Measurements from ENCODE around the gene ICOSLG.

The ICOSLG gene

GRCh38 chr21:44273046-44273445, 32.3 kb upstream of the ICOSLG start:
- no peak for TF ChIP-seq POLR2AphosphoS5 (IDR thresholded peaks at IDR 0.05; ENCODE audit: low read depth)
- TF ChIP-seq SPI1 (IDR thresholded peaks at IDR 0.05; ENCODE audit: borderline replicate concordance, low read depth): no peak
- TF ChIP-seq, protein P1, sequence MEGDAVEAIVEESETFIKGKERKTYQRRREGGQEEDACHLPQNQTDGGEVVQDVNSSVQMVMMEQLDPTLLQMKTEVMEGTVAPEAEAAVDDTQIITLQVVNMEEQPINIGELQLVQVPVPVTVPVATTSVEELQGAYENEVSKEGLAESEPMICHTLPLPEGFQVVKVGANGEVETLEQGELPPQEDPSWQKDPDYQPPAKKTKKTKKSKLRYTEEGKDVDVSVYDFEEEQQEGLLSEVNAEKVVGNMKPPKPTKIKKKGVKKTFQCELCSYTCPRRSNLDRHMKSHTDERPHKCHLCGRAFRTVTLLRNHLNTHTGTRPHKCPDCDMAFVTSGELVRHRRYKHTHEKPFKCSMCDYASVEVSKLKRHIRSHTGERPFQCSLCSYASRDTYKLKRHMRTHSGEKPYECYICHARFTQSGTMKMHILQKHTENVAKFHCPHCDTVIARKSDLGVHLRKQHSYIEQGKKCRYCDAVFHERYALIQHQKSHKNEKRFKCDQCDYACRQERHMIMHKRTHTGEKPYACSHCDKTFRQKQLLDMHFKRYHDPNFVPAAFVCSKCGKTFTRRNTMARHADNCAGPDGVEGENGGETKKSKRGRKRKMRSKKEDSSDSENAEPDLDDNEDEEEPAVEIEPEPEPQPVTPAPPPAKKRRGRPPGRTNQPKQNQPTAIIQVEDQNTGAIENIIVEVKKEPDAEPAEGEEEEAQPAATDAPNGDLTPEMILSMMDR (IDR thresholded peaks at IDR 0.05; ENCODE audit: insufficient read depth, low read length): no peak
- no peak for TF ChIP-seq GABPA (IDR thresholded peaks at IDR 0.05; ENCODE audit: low read depth)
- TF ChIP-seq REST (IDR thresholded peaks at IDR 0.05; ENCODE audit: insufficient replicate concordance, low read depth): no peak
- H3K27ac ChIP-seq (replicated peaks): no peak overlapping the region
- H3K27me3 ChIP-seq (ENCODE audit: insufficient read depth, poor library complexity, severe bottlenecking): no peaks in the 10 kb centered on the region
- DNase-seq (ENCODE audit: low read depth in 1 of 2, low spot score in 1 of 2): no peak
- no peak overlapping the region for H3K4me3 ChIP-seq (replicated peaks; ENCODE audit: insufficient read depth, low read length)

DNA sequence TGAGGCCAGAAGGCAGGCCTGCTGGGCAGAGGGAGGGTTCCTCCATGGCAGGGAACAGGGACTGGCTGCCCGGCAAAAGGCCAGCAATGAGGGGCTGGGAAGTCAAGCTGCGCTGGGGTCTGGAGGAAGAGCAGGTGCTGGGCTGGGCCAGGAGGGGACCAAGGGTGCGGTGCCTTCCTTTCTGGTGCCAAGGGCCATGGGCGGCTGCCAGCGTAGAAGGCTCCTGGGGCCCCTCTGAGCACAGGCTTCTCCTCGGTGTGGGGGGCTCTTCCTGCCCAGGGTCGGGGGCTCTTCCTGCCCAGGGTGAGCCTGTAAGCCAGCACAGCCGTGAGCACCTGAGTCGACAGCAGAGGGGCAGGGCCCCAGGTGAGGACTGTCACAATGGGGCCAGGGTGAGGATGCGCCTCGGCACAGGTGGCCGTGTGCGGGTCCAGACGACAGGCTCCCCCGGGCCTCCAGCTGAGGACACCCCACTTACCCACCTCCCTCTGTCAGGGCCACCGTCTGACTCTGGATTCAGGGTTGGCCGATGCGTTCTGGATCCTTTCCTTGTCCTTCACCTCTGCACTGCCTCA, 31.6 kb upstream of the ICOSLG start:
- Histone ChIP-seq H3K27ac (replicated peaks) (no peak overlapping the region), H3K27me3 (ENCODE audit: insufficient read depth, poor library complexity, severe bottlenecking) (no peaks in the 10 kb centered on the region), H3K4me3 (replicated peaks; ENCODE audit: insufficient read depth, low read length) (no peak overlapping the region)
- no peak for DNase-seq (ENCODE audit: low read depth in 1 of 2, low spot score in 1 of 2)
- TF ChIP-seq REST (IDR thresholded peaks at IDR 0.05; ENCODE audit: insufficient replicate concordance, low read depth): no peak
- TF ChIP-seq, protein P1 (IDR thresholded peaks at IDR 0.05; ENCODE audit: insufficient read depth, low read length): no peak
- no peak for TF ChIP-seq POLR2AphosphoS5 (IDR thresholded peaks at IDR 0.05; ENCODE audit: low read depth)
- TF ChIP-seq GABPA (IDR thresholded peaks at IDR 0.05; ENCODE audit: low read depth): no peak
- no peak for TF ChIP-seq SPI1 (IDR thresholded peaks at IDR 0.05; ENCODE audit: borderline replicate concordance, low read depth)

GRCh38 chr21:44271558-44272283, 31.0 kb upstream of the ICOSLG start:
- no peak for TF ChIP-seq POLR2AphosphoS5 (IDR thresholded peaks at IDR 0.05; ENCODE audit: low read depth)
- TF ChIP-seq GABPA (IDR thresholded peaks at IDR 0.05; ENCODE audit: low read depth): no peak
- no peak for TF ChIP-seq SPI1 (IDR thresholded peaks at IDR 0.05; ENCODE audit: borderline replicate concordance, low read depth)
- Histone ChIP-seq H3K27me3 (ENCODE audit: insufficient read depth, poor library complexity, severe bottlenecking) (no peaks in the 10 kb centered on the region), H3K4me3 (replicated peaks; ENCODE audit: insufficient read depth, low read length) (no peak overlapping the region), H3K27ac (replicated peaks) (no peak overlapping the region)
- no peak for DNase-seq (ENCODE audit: low read depth in 1 of 2, low spot score in 1 of 2)

DNA sequence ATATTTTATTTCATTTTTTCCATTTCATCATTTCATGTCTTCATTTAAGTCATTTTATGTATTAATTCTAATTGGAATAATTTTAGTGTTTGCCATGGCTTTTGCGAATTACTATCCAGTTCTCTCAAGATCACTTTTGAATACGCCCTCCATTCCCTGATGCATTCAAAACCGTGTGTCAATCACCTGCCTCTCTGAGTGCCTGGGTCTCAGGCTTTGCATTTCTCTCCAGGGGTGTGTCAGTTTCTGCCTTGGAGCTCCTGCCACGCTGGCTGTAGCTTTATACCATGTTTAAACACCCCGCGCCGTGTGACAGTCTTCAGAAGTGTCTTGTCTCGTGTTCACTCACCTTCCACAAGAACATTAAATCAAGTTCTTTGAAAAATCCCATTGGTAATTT, 28.3 kb upstream of the ICOSLG start:
- Histone ChIP-seq H3K27me3 (ENCODE audit: insufficient read depth, poor library complexity, severe bottlenecking) (no peaks in the 10 kb centered on the region), H3K4me3 (replicated peaks; ENCODE audit: insufficient read depth, low read length) (no peak overlapping the region), H3K27ac (replicated peaks) (no peak overlapping the region)
- no peak for TF ChIP-seq POLR2AphosphoS5 (IDR thresholded peaks at IDR 0.05; ENCODE audit: low read depth)
- DNase-seq (ENCODE audit: low read depth in 1 of 2, low spot score in 1 of 2): no peak

Measured in HL-60 (cell line).